Measurements from ENCODE around the gene CLRN3. TPM values are rescaled to one million over a fixed set of nuclear protein-coding genes. Genes with fewer than 3 reads are reported as not detected.
A peak's percentile ranks its signal among the peaks of the same experiment; 100 is the strongest.

The CLRN3 gene
- total RNA-seq, 3 donors from 2014 or later = not detected

- Mint-ChIP-seq H3K4me3 (no peak overlapping the region), H3K27me3 (ENCODE audit: low read depth) (peaks cover 28% of the 10 kb centered on the region), H3K36me3 (ENCODE audit: insufficient read depth) (no peaks in the 10 kb centered on the region), H3K9me3 (no peaks in the 10 kb centered on the region), H3K4me1 (ENCODE audit: low read depth) (no peaks in the 10 kb centered on the region)
- DNase-seq = no peak
- ATAC-seq = no peak
These were observed 17.7 kb upstream of the CLRN3 start for GRCh38 chr10:127910464-127910770.

DNA sequence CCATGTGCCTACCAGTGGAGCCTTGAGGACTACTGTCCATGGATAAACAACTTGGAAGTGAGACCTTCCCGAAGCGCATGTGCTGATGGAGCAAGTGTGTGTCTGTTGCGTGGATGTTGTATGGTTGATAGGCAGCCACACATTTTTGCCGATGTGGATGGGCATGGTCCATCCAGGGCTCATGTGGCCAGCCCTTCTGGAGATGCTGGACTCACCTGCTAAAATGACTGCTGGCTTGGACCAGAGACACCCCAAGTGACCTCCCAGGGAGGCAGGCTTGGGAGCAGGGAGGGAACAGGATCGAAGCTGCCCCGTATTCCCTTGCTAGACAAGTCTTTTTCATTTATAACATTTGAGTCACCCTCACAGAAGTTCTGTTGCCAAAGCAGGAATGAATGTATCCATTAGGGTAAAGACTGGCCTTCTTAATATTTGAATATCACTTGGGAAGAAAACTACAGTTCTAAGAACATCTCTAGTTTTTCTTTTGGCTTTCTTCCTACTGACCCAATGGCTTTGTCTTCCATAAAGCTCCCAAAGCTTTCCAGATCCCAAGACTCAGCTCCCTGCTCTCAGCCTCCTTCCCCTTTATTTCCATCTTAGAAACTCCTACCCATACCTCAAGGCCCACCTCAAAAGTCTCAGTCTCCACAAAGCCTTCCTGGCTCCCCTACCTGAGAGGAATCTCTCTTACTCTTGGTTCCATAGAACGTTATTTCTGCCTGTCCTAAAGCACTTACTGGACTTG, 17.1 kb upstream of the CLRN3 start:
- Mint-ChIP-seq H3K27me3 (ENCODE audit: low read depth) (peaks cover 32% of the 10 kb centered on the region), H3K36me3 (ENCODE audit: insufficient read depth) (no peaks in the 10 kb centered on the region), H3K4me3 (no peak overlapping the region), H3K9me3 (no peaks in the 10 kb centered on the region), H3K4me1 (ENCODE audit: low read depth) (no peaks in the 10 kb centered on the region)
- ATAC-seq = no peak
- DNase-seq = no peak

DNA sequence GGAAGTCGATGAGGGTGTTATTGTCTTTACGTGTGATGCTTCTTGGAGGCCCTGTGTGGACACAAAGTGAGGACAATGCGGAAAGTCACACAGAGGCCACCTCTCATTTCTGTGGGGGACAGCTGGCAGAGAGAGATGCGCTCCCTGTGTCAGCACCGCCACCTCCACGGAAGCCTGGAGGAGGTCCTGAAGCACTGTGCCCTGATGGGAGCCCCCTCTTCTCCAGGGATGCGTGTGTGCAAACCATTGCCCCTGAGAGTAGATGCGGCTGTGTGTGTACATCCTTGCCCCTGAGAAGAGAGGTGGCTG, 16.2 kb upstream of the CLRN3 start:
- ATAC-seq = no peak

DNA sequence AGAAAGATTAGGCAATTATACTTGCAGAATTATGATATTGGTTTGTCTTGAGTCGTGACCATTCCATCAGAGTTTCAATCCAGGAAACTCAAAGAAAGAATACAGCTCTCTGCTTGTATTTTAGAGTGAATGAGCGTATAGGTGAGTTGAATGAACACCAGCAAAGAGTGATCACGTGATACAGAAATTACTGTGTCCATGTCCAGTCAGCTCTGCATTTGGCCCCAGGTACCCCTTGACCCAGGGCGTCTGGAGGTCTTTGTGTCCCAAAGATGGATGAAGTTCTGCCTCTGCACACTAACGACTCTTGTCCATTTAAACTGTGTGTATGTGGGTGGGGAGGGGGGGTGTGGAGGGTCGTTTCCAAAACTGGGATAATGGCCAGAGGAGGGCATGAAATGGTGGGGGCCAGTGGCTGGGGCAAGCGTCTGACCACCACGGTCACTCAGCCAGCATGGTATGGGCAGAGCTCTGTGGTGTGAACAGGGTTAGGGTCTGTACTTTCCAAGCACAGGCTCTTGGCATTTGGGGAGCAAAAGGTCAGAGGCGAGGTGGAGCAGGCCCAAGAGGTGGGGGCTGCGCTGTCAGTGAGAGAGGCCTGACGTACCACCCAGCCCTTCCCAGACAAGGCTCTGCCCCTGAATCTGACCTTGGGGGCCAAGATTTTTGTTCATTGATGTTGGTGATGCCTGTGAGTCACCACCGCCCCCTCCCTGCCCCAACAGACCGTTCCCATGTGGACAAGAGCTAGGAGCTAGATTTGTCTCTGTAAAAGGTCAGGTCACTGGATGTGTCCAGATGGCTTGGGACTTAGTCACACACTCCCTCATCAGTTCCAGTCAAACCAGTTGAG, 15.6 kb upstream of the CLRN3 start:
- no peaks in the 10 kb centered on the region for H3K9me3 Mint-ChIP-seq
- H3K36me3 Mint-ChIP-seq (ENCODE audit: insufficient read depth) = no peaks in the 10 kb centered on the region
- H3K4me3 Mint-ChIP-seq = peak overlapping the region; percentile 37
- ATAC-seq (no peak), DNase-seq (no peak)
- H3K4me1 Mint-ChIP-seq (ENCODE audit: low read depth) = no peaks in the 10 kb centered on the region
- peaks cover 37% of the 10 kb centered on the region for H3K27me3 Mint-ChIP-seq (ENCODE audit: low read depth)

More for the DNA sequence above, 16.2 kb upstream of the CLRN3 start:
- Mint-ChIP-seq H3K4me3 (no peak overlapping the region), H3K27me3 (ENCODE audit: low read depth) (peaks cover 37% of the 10 kb centered on the region), H3K4me1 (ENCODE audit: low read depth) (no peaks in the 10 kb centered on the region), H3K9me3 (no peaks in the 10 kb centered on the region), H3K36me3 (ENCODE audit: insufficient read depth) (no peaks in the 10 kb centered on the region)
- DNase-seq = no peak

DNA sequence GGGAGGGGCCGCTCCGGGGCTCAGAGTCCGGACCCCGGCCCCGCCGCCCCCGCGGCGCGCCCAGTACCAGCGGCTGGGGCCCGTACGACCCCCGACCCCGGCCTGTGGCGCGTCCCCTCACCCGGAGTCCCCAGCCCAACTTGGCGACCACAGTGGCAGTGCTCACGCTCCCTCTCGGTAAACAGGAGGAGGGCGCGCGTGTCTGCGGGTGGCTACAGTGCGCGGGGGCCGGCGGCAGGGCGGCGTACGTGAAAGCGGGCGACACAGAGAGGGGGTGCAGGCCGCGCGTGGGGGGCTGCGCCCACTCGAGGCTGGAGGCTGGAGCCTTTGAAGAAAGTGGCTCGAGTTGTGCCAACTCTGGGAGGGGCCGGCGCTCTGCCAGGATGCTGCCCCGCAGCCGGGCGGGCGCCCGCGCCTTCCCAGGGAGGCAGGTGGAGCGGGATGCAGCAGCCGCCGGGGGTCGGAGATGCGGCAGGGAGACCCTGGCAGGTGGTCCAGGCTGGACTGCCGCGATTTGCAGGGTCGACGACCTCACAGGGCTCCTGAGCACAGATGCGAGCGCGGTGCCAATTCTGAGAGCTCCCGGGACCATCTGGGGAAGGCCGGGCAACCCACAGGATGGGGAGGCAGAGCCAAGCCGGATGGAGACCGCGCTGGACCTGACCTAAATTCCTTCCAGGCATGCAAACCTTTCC, 14.8 kb upstream of the CLRN3 start:
- DNase-seq = peak; percentile 24
- peak; percentile 47 to 56 for ATAC-seq

GRCh38 chr10:127906548-127907377, 14.0 kb upstream of the CLRN3 start, which contains the start of gene PTPRE:
PTPRE (plus strand) TSS chr10:127907103; CDS start chr10:128040882, 133,779 bp downstream.
- Mint-ChIP-seq H3K9me3 (no peaks in the 10 kb centered on the region), H3K4me3 (peak within 1 kb of the TSS; percentile 37), H3K27me3 (ENCODE audit: low read depth) (peaks cover 38% of the 10 kb centered on the region), H3K36me3 (ENCODE audit: insufficient read depth) (no peaks in the 10 kb centered on the region), H3K4me1 (ENCODE audit: low read depth) (no peaks in the 10 kb centered on the region)
- peak; percentile 64 for DNase-seq
- peak; percentile 96 to 97 for ATAC-seq

More for the DNA sequence above, 14.8 kb upstream of the CLRN3 start:
- Mint-ChIP-seq H3K4me3 (peak overlapping the region; percentile 37), H3K27me3 (ENCODE audit: low read depth) (peaks cover 37% of the 10 kb centered on the region), H3K4me1 (ENCODE audit: low read depth) (no peaks in the 10 kb centered on the region), H3K36me3 (ENCODE audit: insufficient read depth) (no peaks in the 10 kb centered on the region), H3K9me3 (no peaks in the 10 kb centered on the region)

- Mint-ChIP-seq H3K4me3 (no peak overlapping the region), H3K9me3 (no peaks in the 10 kb centered on the region), H3K36me3 (ENCODE audit: insufficient read depth) (no peaks in the 10 kb centered on the region), H3K4me1 (ENCODE audit: low read depth) (no peaks in the 10 kb centered on the region), H3K27me3 (ENCODE audit: low read depth) (peaks cover 40% of the 10 kb centered on the region)
- no peak for ATAC-seq
- DNase-seq = no peak
These were observed 13.1 kb upstream of the CLRN3 start for GRCh38 chr10:127905848-127906261.

DNA sequence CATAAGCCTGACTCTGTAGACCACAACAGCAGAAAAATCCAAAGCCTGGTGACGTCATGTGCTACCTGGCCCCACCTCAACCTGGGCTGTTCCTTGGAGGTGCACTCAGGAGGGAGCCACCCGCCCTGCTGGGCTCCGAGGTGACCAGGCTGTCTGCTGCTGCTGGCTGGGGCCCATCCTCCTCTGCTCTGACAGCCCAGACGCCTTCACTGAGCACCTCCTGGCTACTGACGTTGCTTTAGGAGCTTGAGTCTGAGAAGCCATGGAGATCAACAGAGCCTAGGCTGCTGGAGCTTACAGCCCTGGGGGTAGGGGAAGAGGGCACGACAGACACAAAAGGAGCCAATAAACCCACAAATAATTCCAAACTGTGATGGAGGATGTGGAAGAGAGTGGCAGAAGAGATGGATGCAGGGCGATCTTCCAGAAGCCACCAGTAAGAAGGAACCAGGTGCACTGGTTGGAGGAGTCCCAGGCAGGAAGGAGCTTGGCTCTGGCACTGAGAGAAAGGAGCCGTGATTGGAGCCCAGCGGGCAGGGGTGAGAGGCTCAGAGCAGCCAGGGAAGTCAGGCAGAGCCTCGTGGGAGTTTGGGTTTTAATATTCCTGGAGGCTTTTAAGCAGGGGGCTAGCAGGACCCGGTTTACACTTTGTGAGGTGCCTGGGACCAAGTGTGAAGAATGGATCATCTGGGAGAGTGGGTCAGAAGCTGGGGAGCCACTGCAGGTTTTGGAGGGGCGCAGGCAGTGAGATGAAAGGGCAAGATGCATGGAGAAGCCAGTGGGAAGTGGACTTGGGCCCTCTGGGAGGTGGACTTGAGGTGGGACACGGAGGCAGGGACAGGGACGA, 12.5 kb upstream of the CLRN3 start:
- Mint-ChIP-seq H3K36me3 (ENCODE audit: insufficient read depth) (no peaks in the 10 kb centered on the region), H3K27me3 (ENCODE audit: low read depth) (peaks cover 40% of the 10 kb centered on the region), H3K9me3 (no peaks in the 10 kb centered on the region), H3K4me1 (ENCODE audit: low read depth) (no peaks in the 10 kb centered on the region), H3K4me3 (no peak overlapping the region)
- ATAC-seq = no peak
- DNase-seq = no peak

- ATAC-seq (no peak), DNase-seq (no peak)
- Mint-ChIP-seq H3K27me3 (ENCODE audit: low read depth) (peaks cover 40% of the 10 kb centered on the region), H3K4me1 (ENCODE audit: low read depth) (no peaks in the 10 kb centered on the region), H3K36me3 (ENCODE audit: insufficient read depth) (no peaks in the 10 kb centered on the region), H3K4me3 (no peak overlapping the region), H3K9me3 (no peaks in the 10 kb centered on the region)
These were observed 11.7 kb upstream of the CLRN3 start for GRCh38 chr10:127904311-127905000.

GRCh38 chr10:127903789-127904188, 11.0 kb upstream of the CLRN3 start:
- Mint-ChIP-seq H3K4me3 (no peak overlapping the region), H3K36me3 (ENCODE audit: insufficient read depth) (no peaks in the 10 kb centered on the region), H3K9me3 (no peaks in the 10 kb centered on the region), H3K27me3 (ENCODE audit: low read depth) (peaks cover 33% of the 10 kb centered on the region), H3K4me1 (ENCODE audit: low read depth) (no peaks in the 10 kb centered on the region)
- DNase-seq (no peak), ATAC-seq (no peak)

- Mint-ChIP-seq H3K4me3 (no peak overlapping the region), H3K36me3 (ENCODE audit: insufficient read depth) (no peaks in the 10 kb centered on the region), H3K4me1 (ENCODE audit: low read depth) (no peaks in the 10 kb centered on the region), H3K9me3 (peaks cover 3% of the 10 kb centered on the region), H3K27me3 (ENCODE audit: low read depth) (peaks cover 15% of the 10 kb centered on the region)
- no peak for ATAC-seq
- no peak for DNase-seq
These were observed 7.1 kb upstream of the CLRN3 start for GRCh38 chr10:127899766-127900387.

- peaks cover 3% of the 10 kb centered on the region for H3K9me3 Mint-ChIP-seq
- DNase-seq = no peak
- no peak overlapping the region for H3K4me3 Mint-ChIP-seq
- peaks cover 12% of the 10 kb centered on the region for H3K27me3 Mint-ChIP-seq (ENCODE audit: low read depth)
- H3K4me1 Mint-ChIP-seq (ENCODE audit: low read depth) = no peaks in the 10 kb centered on the region
- ATAC-seq = no peak
- H3K36me3 Mint-ChIP-seq (ENCODE audit: insufficient read depth) = no peaks in the 10 kb centered on the region
These were observed 4.4 kb upstream of the CLRN3 start for GRCh38 chr10:127897177-127897576.
